Activated CD4-positive, alpha-beta T cell treated with anti-CD3 and anti-CD28 coated beads, Interleukin-2, amount 50 U/mL, for 4 hours (primary cell): Measurements from ENCODE around the gene TIMM8A.
"Not testable (repeated sequence)": the region's sequence is repeated elsewhere in the genome, so short reads cannot be mapped to it uniquely, and the experiment has no call there.

Source experiments
- DNase-seq, 2 experiments: peaks; one replicate each; pipeline ENCODE4 v3.0.0-alpha.2; 2020

The TIMM8A gene

DNA sequence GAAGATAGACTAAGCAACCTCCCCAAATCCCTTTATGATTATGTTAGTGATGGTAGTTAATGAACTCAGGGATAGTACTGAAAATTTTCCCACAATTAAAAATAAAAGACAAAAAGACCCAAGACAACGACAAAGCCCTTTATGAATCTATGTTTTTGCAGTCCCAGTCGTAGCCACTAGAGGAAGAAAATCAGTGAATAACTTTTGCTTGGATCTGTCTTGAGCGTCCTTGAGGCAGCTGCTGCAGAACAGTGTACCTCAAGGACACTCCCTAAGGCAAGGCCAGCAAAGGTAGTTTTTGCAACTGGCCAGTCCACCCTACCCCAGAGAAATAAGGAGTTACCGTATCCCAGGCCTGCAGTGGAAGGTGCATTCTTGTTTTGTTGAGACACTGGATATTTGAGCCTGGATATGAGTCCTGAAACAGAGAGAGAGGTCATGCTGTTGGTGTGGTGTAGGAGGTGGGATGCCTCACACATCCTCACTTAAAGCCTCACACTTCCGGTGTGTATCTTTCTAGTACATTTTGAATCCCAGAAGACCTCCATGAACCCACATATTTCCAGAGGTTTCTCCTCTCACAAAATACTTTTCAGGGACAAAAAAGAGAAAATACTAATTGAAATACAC is 8.7 kb upstream of the TIMM8A start:
- DNase-seq = no peak

DNA sequence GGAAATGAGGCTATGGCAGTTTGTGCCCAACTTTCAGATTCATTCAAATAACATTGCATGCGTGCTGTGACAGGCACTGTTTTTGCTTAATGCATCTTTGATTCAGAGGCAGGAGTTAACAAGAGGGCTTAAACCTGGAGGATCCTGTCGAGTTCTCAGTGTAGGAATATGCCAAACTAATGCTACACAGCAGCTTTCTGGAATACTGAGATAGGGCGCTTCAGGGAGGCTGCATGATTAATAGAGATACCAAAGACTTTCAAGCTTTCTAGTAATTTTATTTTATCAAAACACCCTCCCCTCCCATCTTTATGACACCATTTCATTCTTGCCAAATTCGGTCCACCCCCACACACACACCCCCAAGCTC is 636 bp upstream of the TIMM8A start:
- DNase-seq = no peak

GRCh38 chrX:101347859-101348451 is 587 bp downstream of the TIMM8A start:
- no peak for DNase-seq

DNA sequence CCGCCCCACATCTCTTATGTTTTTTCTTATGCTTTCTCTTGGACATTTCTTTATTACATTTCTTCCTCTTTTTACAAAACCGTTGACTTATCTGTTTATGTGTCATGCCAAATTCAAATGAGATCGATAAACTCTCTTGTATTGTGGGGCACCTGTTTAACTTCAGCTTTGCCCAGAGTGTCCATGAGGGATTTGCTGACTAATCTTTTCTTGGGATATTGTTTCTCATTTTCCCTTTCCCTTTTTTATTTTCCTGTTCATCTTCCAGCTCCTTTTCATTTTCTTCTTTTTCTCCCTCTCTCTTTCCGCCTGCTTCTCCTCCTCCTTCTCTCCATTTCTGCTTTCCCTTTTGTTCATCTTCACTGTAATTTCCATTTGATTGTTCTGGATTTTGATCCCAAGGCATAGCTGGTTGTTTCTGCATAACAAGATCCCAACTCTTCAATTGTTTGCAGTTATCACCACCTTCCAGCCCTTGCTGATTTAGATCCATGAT is 10.7 kb downstream of the TIMM8A start:
- DNase-seq = no peak

DNA sequence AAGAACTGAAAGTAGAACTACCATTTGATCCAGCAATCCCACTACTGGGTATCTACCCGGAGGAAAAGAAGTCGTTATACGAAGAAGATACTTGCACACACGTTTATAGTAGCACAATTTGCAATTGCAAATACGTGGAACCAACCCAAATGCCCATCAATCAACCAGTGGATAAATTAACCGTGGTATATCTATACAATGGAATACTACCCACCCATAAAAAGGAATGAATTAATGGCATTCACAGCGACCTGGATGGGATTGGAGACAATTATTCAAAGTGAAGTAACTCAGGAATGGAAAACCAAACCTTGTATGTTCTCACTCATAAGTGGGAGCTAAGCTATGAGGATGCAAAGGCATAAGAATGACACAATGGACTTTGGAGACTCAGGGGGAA is 14.2 kb downstream of the TIMM8A start:
- DNase-seq = not testable (repeated sequence)

- not testable (repeated sequence) for DNase-seq
These were observed 21.9 kb downstream of the TIMM8A start for GRCh38 chrX:101326600-101326999.

GRCh38 chrX:101303790-101304189 is 44.8 kb downstream of the TIMM8A start:
- no peak for DNase-seq
